Limb (tissue), 2 donors: Measurements from ENCODE around the gene APOA1.

Experiments used
- DNase-seq, 2 donors: peaks; one replicate each; pipeline ENCODE4 v3.0.0-alpha.2; 2016; ENCODE audit errors: extremely low spot score in 2 of 2

Gene APOA1

GRCh38 chr11:116857936-116858335 is 20.5 kb upstream of the APOA1 start:
- no peak for DNase-seq

- DNase-seq: no peak
Measured at GRCh38 chr11:116857316-116857715, 19.9 kb upstream of the APOA1 start.

GRCh38 chr11:116856423-116856822 is 19.0 kb upstream of the APOA1 start:
- DNase-seq: no peak

- no peak for DNase-seq
Measured at GRCh38 chr11:116855413-116855812, 18.0 kb upstream of the APOA1 start.

GRCh38 chr11:116853461-116854073 is 16.1 kb upstream of the APOA1 start:
- DNase-seq: no peak

- DNase-seq: no peak
Measured at GRCh38 chr11:116852261-116853031, 15.0 kb upstream of the APOA1 start.

- no peak for DNase-seq
Measured at GRCh38 chr11:116851626-116852025, 14.2 kb upstream of the APOA1 start.

GRCh38 chr11:116849486-116849885 is 12.1 kb upstream of the APOA1 start:
- no peak for DNase-seq

GRCh38 chr11:116849060-116849459 is 11.6 kb upstream of the APOA1 start:
- no peak for DNase-seq

GRCh38 chr11:116847612-116848011 is 10.2 kb upstream of the APOA1 start:
- DNase-seq: no peak

- DNase-seq: no peak
Measured at GRCh38 chr11:116844722-116845121, 7.3 kb upstream of the APOA1 start.

GRCh38 chr11:116843661-116844060 is 6.2 kb upstream of the APOA1 start:
- peak in 1 of 2 donors; percentile 6 for DNase-seq

GRCh38 chr11:116842909-116843308 is 5.5 kb upstream of the APOA1 start:
- DNase-seq: no peak

- no peak for DNase-seq
Measured at GRCh38 chr11:116842117-116842516, 4.7 kb upstream of the APOA1 start.

GRCh38 chr11:116840746-116841296 is 3.4 kb upstream of the APOA1 start:
- no peak for DNase-seq

GRCh38 chr11:116840224-116840745 is 2.9 kb upstream of the APOA1 start:
- DNase-seq: no peak

- no peak for DNase-seq
Measured at GRCh38 chr11:116838321-116839084, 1.1 kb upstream of the APOA1 start.

GRCh38 chr11:116836632-116836991 is 810 bp downstream of the APOA1 start:
- DNase-seq: no peak

GRCh38 chr11:116835791-116836631 is 1.4 kb downstream of the APOA1 start:
- peak; percentile 92 to 93 for DNase-seq

GRCh38 chr11:116835042-116835772 is 2.2 kb downstream of the APOA1 start:
- no peak for DNase-seq
